ENCODE measurements around the gene CHST3.

DNA sequence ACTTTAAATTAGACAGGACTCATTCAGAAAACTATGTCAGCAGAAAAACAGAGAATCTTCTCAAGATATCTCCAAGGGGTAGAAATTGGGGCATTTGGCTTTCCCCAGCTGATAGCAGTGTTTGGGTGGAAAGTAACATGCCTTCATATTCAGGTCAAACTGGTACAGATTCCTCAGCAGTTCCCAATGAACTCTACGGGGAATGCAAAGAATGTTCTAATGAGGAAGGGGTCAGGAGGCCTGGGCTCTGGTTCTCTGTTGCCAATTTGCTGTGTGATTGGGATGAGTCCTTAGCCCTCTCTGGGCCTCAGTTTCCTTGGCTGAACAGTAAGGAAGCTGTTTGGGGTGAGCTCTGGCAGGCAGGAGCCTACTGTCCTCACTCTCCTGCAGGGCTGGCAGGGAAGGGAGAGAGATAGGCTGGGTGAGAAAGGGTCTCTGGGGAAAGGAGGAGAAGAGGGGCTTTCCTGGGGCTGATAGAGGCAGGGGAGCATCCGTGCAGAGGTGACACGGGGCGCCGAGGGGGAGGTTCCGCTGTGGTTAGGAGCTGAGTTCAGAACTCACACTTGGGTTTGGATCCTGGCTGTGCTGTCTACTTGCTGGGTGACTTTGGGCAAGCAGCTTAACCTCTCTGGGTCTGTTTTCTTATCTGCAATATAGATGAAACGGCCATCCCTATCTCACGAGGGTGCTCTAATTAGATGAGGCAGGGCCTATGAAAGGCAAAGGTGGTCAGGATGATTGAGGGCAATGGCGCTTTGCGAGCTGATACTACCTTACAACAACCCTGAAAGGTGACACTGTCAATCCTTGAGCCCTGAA is 79.0 kb downstream of the CHST3 start:
- no peak for TF ChIP-seq TAF1 (IDR thresholded peaks at IDR 0.05; ENCODE audit: low read depth)
- TF ChIP-seq, protein P1, sequence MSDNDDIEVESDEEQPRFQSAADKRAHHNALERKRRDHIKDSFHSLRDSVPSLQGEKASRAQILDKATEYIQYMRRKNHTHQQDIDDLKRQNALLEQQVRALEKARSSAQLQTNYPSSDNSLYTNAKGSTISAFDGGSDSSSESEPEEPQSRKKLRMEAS (IDR thresholded peaks at IDR 0.05) = no peak
- TF ChIP-seq YY1 (IDR thresholded peaks at IDR 0.05; ENCODE audit: low read depth) = no peak
- no peak for TF ChIP-seq RAD21 (IDR thresholded peaks at IDR 0.05; ENCODE audit: low read depth)
